HG03175 (cell line): ENCODE results near the gene MGAT4D.
"Not testable (repeated sequence)": the region's sequence is repeated elsewhere in the genome, so short reads cannot be mapped to it uniquely, and the experiment has no call there.

ENCODE experiments used
- ATAC-seq: cut with Tn5 transposase; IDR thresholded peaks from one replicate; pipeline ENCODE4 v1.9.1; 2021; ENCODE audit warnings: mild to moderate bottlenecking, moderate library complexity; ENCODE audit not compliant: unreplicated experiment

The MGAT4D gene

GRCh38 chr4:140444347-140444746 lies 53.7 kb downstream of the MGAT4D start:
- not testable (repeated sequence) for ATAC-seq

- ATAC-seq: no peak
Observed at GRCh38 chr4:140439644-140440142, 58.4 kb downstream of the MGAT4D start.

- no peak for ATAC-seq
Observed at GRCh38 chr4:140427919-140428471, 70.1 kb downstream of the MGAT4D start.

GRCh38 chr4:140427106-140427918 lies 70.8 kb downstream of the MGAT4D start, which contains the start of gene CLGN:
CLGN (minus strand) TSS chr4:140427648; CDS start chr4:140413078, 14,570 bp downstream.
- ATAC-seq: peak; percentile 86

- ATAC-seq: peak; percentile 7
Observed at GRCh38 chr4:140426610-140427105, 71.4 kb downstream of the MGAT4D start.

GRCh38 chr4:140423106-140423505 lies 75.0 kb downstream of the MGAT4D start:
- no peak for ATAC-seq

- not testable (repeated sequence) for ATAC-seq
Observed at GRCh38 chr4:140413130-140413969, 84.7 kb downstream of the MGAT4D start.

- no peak for ATAC-seq
Observed at GRCh38 chr4:140408974-140409373, 89.1 kb downstream of the MGAT4D start.

GRCh38 chr4:140406292-140406691 lies 91.8 kb downstream of the MGAT4D start:
- no peak for ATAC-seq

- no peak for ATAC-seq
Observed at GRCh38 chr4:140400111-140400510, 98.0 kb downstream of the MGAT4D start.

- no peak for ATAC-seq
Observed at GRCh38 chr4:140395668-140396067, 102.4 kb downstream of the MGAT4D start.
